RWPE2 (cell line): ENCODE measurements around the gene TH.

Source experiments
- ATAC-seq: fragments of 200-7000 bp; cut with Tn5 transposase; 3 replicates; pipeline ENCODE4 v1.9.1; 2021; ENCODE audit warnings: low read depth
- DNase-seq: peaks from one replicate; pipeline ENCODE4 v3.0.0-alpha.2; 2020; ENCODE audit warnings: low spot score
- H3K27ac ChIP-seq: fragments of 450-650 bp; 2 replicates; pipeline ENCODE4 v1.5.1; 2017; ENCODE audit warnings: mild to moderate bottlenecking; ENCODE audit not compliant: poor library complexity, severe bottlenecking
- H3K27me3 ChIP-seq: fragments of 250-450 bp; sonication (Bioruptor Pico); 2 replicates; pipeline ENCODE4 v1.5.1; 2021; ENCODE audit warnings: mild to moderate bottlenecking, moderate library complexity; ENCODE audit not compliant: insufficient read depth, poor library complexity, severe bottlenecking
- H3K36me3 ChIP-seq: fragments of 250-450 bp; sonication (Bioruptor Pico); 2 replicates; pipeline ENCODE4 v1.5.1; 2020; ENCODE audit warnings: low read depth, mild to moderate bottlenecking, moderate library complexity
- H3K4me1 ChIP-seq: fragments of 250-450 bp; sonication (Bioruptor Pico); 2 replicates; pipeline ENCODE4 v1.5.1; 2021; ENCODE audit warnings: mild to moderate bottlenecking, moderate library complexity; ENCODE audit not compliant: insufficient read depth, poor library complexity, severe bottlenecking
- H3K4me3 ChIP-seq: fragments of 250-450 bp; sonication (Bioruptor Pico); 2 replicates; pipeline ENCODE4 v1.5.1; 2021; ENCODE audit warnings: mild to moderate bottlenecking, moderate library complexity; ENCODE audit not compliant: severe bottlenecking
- H3K9me3 ChIP-seq: fragments of 250-450 bp; sonication (Bioruptor Pico); 2 replicates; pipeline ENCODE4 v1.5.1; 2021; ENCODE audit warnings: mild to moderate bottlenecking, moderate library complexity; ENCODE audit not compliant: severe bottlenecking
- CTCF ChIP-seq: fragments of 450-650 bp; IDR thresholded peaks from one replicate; pipeline ENCODE4 v1.5.1; 2017; ENCODE audit warnings: mild to moderate bottlenecking, moderate library complexity; ENCODE audit not compliant: poor library complexity, severe bottlenecking

Gene TH

GRCh38 chr11:2205214-2205720, 33.7 kb upstream of the TH start:
- ATAC-seq (no peak), DNase-seq (peak; percentile 30)
- no peaks in the 10 kb centered on the region for H3K36me3 ChIP-seq
- H3K4me3 ChIP-seq, result no peak overlapping the region
- no peak for TF ChIP-seq CTCF
- no peaks in the 10 kb centered on the region for H3K27me3 ChIP-seq
- H3K27ac ChIP-seq, result no peak overlapping the region
- no peaks in the 10 kb centered on the region for H3K9me3 ChIP-seq
- H3K4me1 ChIP-seq, result peaks cover 15% of the 10 kb centered on the region

GRCh38 chr11:2204361-2205213, 33.0 kb upstream of the TH start:
- ATAC-seq (no peak), DNase-seq (peak; percentile 47)
- no peak overlapping the region for H3K4me3 ChIP-seq
- no peaks in the 10 kb centered on the region for H3K9me3 ChIP-seq
- no peak overlapping the region for H3K27ac ChIP-seq
- H3K27me3 ChIP-seq, result no peaks in the 10 kb centered on the region
- peaks cover 15% of the 10 kb centered on the region for H3K4me1 ChIP-seq
- no peak for TF ChIP-seq CTCF
- no peaks in the 10 kb centered on the region for H3K36me3 ChIP-seq

DNA sequence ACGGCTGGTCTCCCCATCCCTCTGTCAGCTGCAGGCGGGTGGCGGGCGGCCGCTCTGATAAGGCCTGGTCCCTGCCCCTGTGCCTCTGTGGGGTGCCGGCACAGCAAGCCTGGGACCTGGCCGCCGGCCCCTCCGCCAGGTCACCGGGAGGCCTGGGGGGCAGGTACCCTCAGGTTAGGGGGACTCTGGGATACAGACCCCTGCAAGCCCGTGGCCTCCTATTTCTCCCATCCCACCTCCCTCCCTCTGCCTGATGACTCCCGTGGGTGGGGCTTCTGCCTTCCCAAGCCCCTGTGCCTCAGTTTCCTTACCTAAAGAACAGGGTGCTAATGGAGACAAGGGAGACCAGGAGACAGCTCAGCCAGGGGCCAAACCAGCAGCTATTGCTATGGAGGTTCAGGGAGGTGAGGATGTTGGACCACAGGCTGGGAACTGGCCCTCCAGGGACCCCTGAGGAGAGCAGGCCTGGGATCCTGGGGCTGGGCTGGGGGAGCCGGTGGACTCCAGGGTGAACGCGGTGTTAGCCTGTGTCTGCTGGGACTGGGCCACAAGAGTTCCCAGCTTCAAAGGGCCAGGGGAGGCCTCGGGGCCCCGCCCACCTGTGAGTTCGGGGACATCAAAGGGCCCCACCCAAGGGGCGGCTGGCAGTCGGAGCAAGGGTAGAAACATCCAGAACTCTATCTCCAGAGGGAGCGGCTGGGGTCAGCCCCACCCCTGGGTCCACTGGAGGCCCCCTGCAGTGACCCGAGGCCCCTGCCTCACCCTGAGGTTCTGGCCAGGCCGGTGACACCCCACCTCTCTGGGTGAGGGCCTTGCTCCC, 32.0 kb upstream of the TH start:
- Histone ChIP-seq H3K27ac (peak overlapping the region; percentile 43), H3K4me3 (no peak overlapping the region), H3K4me1 (peaks cover 15% of the 10 kb centered on the region), H3K36me3 (no peaks in the 10 kb centered on the region), H3K9me3 (no peaks in the 10 kb centered on the region), H3K27me3 (no peaks in the 10 kb centered on the region)
- no peak for ATAC-seq
- TF ChIP-seq CTCF, result no peak
- DNase-seq, result peak; percentile 60

- Histone ChIP-seq H3K4me1 (peaks cover 15% of the 10 kb centered on the region), H3K27me3 (no peaks in the 10 kb centered on the region), H3K27ac (peak overlapping the region; percentile 43), H3K9me3 (no peaks in the 10 kb centered on the region), H3K4me3 (no peak overlapping the region), H3K36me3 (no peaks in the 10 kb centered on the region)
- ATAC-seq (no peak), DNase-seq (peak; percentile 38)
- TF ChIP-seq CTCF, result no peak
Measured at GRCh38 chr11:2202900-2203439, 31.4 kb upstream of the TH start.
